Fibroblast of skin of left quadriceps (primary cell): Measurements from ENCODE around the gene OBP2A.
"Not testable (repeated sequence)": the region's sequence is repeated elsewhere in the genome, so short reads cannot be mapped to it uniquely, and the experiment has no call there.

ENCODE experiments used
- DNase-seq, 2 experiments: peaks; one replicate each; pipeline ENCODE4 v3.0.0-alpha.2; 2013; ENCODE audit warnings: low read depth in 2 of 2

OBP2A gene

DNA sequence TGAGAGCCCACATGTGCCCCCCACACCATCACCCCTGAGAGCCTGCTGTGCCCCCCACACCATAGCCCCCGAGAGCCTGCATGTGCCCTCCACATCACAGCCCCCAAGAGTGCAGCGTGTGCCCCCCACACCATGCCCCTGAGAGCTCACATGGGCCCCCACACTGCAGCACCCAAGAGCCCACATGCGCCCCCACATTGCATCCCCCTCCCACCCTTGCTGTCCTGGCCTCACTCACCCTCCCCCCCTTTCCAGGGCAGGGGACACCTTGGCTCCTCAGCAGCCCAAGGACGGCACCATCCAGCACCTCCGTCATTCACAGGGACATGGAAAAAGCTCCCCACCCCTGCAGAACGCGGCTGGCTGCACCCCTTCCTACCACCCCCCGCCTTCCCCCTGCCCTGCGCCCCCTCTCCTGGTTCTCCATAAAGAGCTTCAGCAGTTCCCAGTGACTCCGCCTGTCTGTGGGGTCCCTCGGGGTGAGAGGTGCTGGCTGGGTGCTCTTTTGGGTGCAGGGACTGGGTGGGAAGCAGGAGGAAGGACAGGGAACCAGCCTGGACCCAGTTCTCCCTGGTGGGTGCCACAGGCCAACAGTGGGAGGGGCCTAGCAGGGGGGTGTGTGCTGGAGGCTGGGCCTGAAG lies 19.7 kb upstream of the OBP2A start:
- DNase-seq = no peak

- no peak for DNase-seq
Measured at GRCh38 chr9:135526730-135527571, 19.0 kb upstream of the OBP2A start.

GRCh38 chr9:135528842-135529435 lies 17.0 kb upstream of the OBP2A start:
- DNase-seq = not testable (repeated sequence)

DNA sequence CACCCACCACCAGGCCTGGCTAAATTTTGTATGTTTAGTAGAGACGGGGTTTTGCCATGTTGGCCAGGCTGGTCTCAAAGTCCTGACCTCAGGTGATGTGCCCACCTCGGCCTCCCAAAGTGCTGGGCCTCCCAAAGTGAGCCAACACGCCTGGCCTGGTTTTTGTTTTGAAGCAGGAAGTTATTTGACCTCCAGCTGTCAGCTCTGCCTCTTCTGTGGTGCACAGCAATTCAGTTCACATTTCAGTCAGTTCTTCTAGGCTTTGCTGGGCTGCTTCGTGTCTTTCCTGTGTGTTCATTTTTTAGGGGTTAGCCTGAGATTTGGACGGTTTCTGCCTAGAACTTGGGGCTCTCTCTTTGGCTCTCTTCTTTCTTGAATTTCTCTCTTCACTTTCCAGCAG lies 15.8 kb upstream of the OBP2A start:
- DNase-seq = no peak

- no peak for DNase-seq
Measured at GRCh38 chr9:135531096-135531495, 14.8 kb upstream of the OBP2A start.

DNA sequence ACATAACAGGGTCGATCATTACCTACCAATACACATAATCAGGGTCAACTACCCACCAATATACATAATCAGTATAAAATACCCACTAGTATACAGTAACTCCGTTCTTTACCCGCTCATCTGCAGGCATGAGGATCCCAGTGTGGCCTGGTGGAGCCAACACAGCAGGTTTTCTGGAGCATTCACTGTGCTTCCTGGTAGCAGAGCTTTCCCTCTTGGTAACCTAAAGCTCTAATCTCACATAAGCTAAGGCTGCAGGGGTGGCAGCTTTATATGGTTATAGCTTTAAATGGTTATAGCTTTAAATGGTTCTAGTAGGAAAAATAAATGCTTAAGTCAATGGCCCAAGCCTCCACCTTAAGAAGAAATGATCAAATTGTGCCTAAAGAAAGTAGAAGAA lies 12.8 kb upstream of the OBP2A start:
- no peak for DNase-seq

GRCh38 chr9:135533674-135534073 lies 12.3 kb upstream of the OBP2A start:
- DNase-seq = no peak

GRCh38 chr9:135534192-135534711 lies 11.7 kb upstream of the OBP2A start:
- not testable (repeated sequence) for DNase-seq

- not testable (repeated sequence) for DNase-seq
Measured at GRCh38 chr9:135534826-135535225, 11.1 kb upstream of the OBP2A start.

GRCh38 chr9:135535631-135536030 lies 10.3 kb upstream of the OBP2A start:
- not testable (repeated sequence) for DNase-seq

GRCh38 chr9:135536216-135536615 lies 9.7 kb upstream of the OBP2A start:
- peak; percentile 18 for DNase-seq

DNA sequence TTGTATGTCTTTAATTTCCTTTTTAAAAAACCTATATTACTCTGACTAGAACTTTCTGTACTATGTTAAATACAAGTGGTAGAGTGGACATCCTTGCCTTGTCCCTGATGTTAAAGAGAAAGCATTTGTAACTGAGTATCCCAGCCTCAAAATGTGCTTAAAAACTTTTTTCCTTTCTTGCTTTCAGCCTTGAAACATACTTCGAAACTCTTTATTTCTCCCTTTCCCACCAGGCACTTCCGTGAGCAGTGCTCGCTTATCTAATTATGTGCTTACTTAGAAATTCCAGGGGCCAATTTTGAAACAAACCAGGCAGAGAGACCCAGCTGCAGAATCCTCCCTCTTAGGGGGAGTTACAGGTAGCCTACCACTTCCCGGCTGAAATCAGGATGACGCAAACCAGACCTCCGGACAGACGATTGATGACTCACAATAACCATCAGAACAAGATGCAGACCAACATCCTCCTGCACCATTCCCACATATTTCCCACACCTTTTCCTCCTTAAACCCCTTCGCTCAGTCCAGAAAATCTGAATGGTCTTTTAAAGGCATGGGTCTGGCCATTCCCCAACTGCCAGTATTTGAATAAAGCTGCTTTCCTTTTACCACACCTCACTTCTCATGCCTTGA lies 2.5 kb upstream of the OBP2A start:
- not testable (repeated sequence) for DNase-seq

- no peak for DNase-seq
Measured at GRCh38 chr9:135544981-135545635, 818 bp upstream of the OBP2A start.

DNA sequence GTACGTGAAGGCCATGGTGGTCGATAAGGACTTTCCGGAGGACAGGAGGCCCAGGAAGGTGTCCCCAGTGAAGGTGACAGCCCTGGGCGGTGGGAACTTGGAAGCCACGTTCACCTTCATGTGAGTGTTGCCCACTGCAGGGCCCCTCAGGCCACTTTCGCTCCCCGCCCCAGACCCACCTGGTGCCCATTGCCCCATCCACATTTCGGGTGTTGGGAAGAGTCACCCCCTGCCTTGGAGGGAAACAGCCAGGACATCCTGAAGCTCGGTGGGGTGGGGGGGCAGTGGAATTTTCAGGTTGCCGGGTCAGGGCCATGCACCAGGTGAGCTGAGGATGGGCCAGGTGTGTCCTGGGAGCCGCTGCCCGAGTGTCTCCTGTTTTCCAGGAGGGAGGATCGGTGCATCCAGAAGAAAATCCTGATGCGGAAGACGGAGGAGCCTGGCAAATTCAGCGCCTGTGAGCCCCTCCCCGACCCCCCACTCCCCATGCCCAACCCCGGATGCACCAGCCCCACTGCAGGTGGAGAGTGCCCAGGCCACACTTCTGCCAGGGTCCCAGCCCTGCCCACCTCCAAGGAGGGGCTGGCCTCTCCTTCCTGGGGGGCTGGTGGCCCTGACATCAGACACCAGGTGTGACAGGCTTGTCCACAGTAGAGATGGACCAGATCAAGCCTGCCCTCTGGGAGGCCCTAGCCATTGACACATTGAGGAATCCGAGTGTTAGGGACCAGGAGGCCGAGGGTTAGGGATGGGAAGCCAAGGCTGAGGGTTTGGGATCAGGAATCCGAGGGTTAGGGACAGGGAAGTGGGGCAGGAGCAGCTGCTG lies 1.1 kb downstream of the OBP2A start:
- not testable (repeated sequence) for DNase-seq

GRCh38 chr9:135547756-135548736 lies 2.1 kb downstream of the OBP2A start:
- no peak for DNase-seq

DNA sequence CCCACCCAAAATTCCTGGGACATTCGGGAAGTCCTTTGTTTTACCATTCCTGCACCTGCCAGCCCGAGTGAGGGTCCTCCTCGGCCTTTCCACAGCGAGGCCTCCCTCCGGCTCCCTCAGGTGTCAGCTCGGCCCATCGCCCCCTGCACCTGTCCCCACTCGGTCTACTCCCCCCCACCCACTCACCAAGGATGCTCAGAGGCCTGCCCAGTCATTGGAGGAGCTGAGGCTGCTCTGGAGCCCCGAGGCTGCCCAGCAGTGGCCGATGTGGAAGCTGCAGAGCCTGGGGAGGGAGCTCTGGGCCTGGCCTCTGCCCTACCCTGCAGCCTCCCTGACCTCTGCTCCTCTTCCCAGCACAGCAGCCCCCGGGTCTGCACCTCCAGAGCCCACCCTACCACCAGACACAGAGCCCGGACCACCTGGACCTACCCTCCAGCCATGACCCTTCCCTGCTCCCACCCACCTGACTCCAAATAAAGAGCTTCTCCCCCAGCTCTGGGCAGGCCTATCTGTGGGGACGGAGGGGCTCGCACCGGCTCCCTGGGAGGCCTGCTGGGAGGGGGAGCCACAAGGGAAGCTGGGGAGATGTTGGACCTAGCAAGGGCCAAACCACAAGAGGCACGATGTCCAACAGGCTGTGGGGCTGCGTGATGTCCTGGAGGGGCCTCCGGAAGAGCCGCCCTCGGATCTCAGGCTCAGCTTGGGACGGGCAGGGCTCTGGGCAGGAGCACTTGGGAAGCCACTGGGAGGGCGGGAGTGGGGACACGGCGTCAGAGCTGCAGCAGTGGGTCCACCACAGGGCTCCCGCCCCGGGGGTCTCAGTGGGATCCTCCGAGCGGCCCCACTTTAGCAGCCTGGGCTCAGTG lies 3.8 kb downstream of the OBP2A start:
- DNase-seq = not testable (repeated sequence)

- no peak for DNase-seq
Measured at GRCh38 chr9:135550344-135550918, 4.5 kb downstream of the OBP2A start.

DNA sequence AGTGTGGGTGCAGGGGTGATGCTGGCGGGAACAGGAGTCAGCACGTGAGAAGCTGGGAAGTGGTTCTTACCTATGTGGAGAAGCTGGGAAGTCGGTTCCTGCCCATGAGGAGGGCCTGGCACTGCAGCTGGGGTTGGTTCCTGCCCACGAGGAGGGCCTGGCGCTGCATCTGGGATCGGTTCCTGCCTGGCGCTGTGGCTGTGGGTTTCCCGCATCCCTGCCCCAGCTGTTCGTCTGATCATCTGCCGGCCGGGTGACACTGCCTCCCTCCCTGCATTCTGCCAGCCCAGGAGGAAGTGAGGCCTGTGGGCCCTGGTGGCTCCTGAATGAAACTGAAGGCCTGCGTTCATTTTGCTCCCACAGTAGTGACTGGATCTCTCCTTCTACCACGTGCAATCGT lies 5.1 kb downstream of the OBP2A start:
- DNase-seq = no peak
